Mesodermal cell (in vitro differentiated cells): Measurements from ENCODE around the gene AP3B1.
A peak's percentile ranks its signal among the peaks of the same experiment; 100 is the strongest.

Source experiments
- H3K27ac ChIP-seq: 2 replicates; pipeline ENCODE4 v1.7.0; 2013; ENCODE audit warnings: mild to moderate bottlenecking, low read depth, low read length, moderate library complexity; ENCODE audit not compliant: severe bottlenecking
- H3K36me3 ChIP-seq: 2 replicates; pipeline ENCODE4 v1.7.1; 2013; ENCODE audit warnings: mild to moderate bottlenecking, low read length, moderate library complexity; ENCODE audit not compliant: control insufficient read depth, insufficient read depth
- H3K4me1 ChIP-seq: one replicate; pipeline ENCODE4 v1.7.1; 2013; ENCODE audit warnings: mild to moderate bottlenecking, low read length; ENCODE audit not compliant: insufficient read depth, control insufficient read depth, poor library complexity, severe bottlenecking
- H3K4me3 ChIP-seq: 2 replicates; pipeline ENCODE4 v1.7.0; 2013; ENCODE audit warnings: low read length, control low read depth, mild to moderate bottlenecking; ENCODE audit not compliant: insufficient read depth, poor library complexity, severe bottlenecking; ENCODE audit errors: extremely low read depth
- H3K9me3 ChIP-seq: 2 replicates; pipeline ENCODE4 v1.7.1; 2013; ENCODE audit warnings: mild to moderate bottlenecking, low read length, moderate library complexity; ENCODE audit not compliant: control insufficient read depth
- WGBS, 2 experiments: methylation state at CpG; one replicate each; pipeline ENCODE4 v1.1.5; 2013; ENCODE audit warnings: missing lambda C conversion rate in 2 of 2; ENCODE audit not compliant: insufficient coverage in 2 of 2; 5-methylcytosine and 5-hydroxymethylcytosine counted together

AP3B1 gene

GRCh38 chr5:77974576-77974975, 319.9 kb downstream of the AP3B1 start:
- Histone ChIP-seq H3K36me3 (no peaks in the 10 kb centered on the region), H3K27ac (no peak overlapping the region), H3K4me1 (no peaks in the 10 kb centered on the region), H3K9me3 (no peaks in the 10 kb centered on the region), H3K4me3 (no peak overlapping the region)

- Histone ChIP-seq H3K4me3 (no peak overlapping the region), H3K9me3 (no peaks in the 10 kb centered on the region), H3K4me1 (no peaks in the 10 kb centered on the region), H3K36me3 (no peaks in the 10 kb centered on the region), H3K27ac (no peak overlapping the region)
- WGBS, 2 experiments = 10 to 17% methylated on average over 12 to 18 of the region's 19 CpGs
These were observed 321.3 kb downstream of the AP3B1 start for GRCh38 chr5:77973253-77973609.

GRCh38 chr5:77972469-77973252, 321.8 kb downstream of the AP3B1 start:
- peak overlapping the region; percentile 22 for H3K4me3 ChIP-seq

GRCh38 chr5:77971776-77972468, 322.6 kb downstream of the AP3B1 start:
- Histone ChIP-seq H3K9me3 (no peaks in the 10 kb centered on the region), H3K4me3 (no peak overlapping the region), H3K27ac (no peak overlapping the region), H3K36me3 (no peaks in the 10 kb centered on the region), H3K4me1 (no peaks in the 10 kb centered on the region)
- WGBS, 2 experiments = 72 to 73% methylated on average over 11 to 13 of the region's 16 CpGs

More at GRCh38 chr5:77972469-77973252, 321.8 kb downstream of the AP3B1 start:
- H3K9me3 ChIP-seq = no peaks in the 10 kb centered on the region
- no peaks in the 10 kb centered on the region for H3K4me1 ChIP-seq
- WGBS, 2 experiments = 5 to 17% methylated on average over 39 to 40 of the region's 57 CpGs
- H3K36me3 ChIP-seq = no peaks in the 10 kb centered on the region
- H3K27ac ChIP-seq = no peak overlapping the region

GRCh38 chr5:77970891-77971290, 323.6 kb downstream of the AP3B1 start:
- H3K9me3 ChIP-seq = no peaks in the 10 kb centered on the region
- no peaks in the 10 kb centered on the region for H3K36me3 ChIP-seq
- H3K27ac ChIP-seq = no peak overlapping the region
- no peaks in the 10 kb centered on the region for H3K4me1 ChIP-seq
- no peak overlapping the region for H3K4me3 ChIP-seq
- 75 to 80% methylated on average over 1 to 2 of the region's 5 CpGs for WGBS, 2 experiments

- no peaks in the 10 kb centered on the region for H3K36me3 ChIP-seq
- H3K4me1 ChIP-seq = no peaks in the 10 kb centered on the region
- 97 to 100% methylated on average over 3 to 4 of the region's 4 CpGs for WGBS, 2 experiments
- no peaks in the 10 kb centered on the region for H3K9me3 ChIP-seq
- H3K4me3 ChIP-seq = no peak overlapping the region
- H3K27ac ChIP-seq = no peak overlapping the region
These were observed 330.7 kb downstream of the AP3B1 start for GRCh38 chr5:77963795-77964194.

- H3K27ac ChIP-seq = no peak overlapping the region
- H3K4me3 ChIP-seq = no peak overlapping the region
- no peaks in the 10 kb centered on the region for H3K4me1 ChIP-seq
- no peaks in the 10 kb centered on the region for H3K36me3 ChIP-seq
- 20% methylated on average over 1 of the region's 2 CpGs; no CpG with 5 or more reads in 1 of the 2 experiments for WGBS, 2 experiments
- H3K9me3 ChIP-seq = no peaks in the 10 kb centered on the region
These were observed 333.6 kb downstream of the AP3B1 start for GRCh38 chr5:77960863-77961396.

- H3K36me3 ChIP-seq = no peaks in the 10 kb centered on the region
- no peaks in the 10 kb centered on the region for H3K4me1 ChIP-seq
- no peak overlapping the region for H3K4me3 ChIP-seq
- 0% methylated on average over 1 of the region's 1 CpG; no CpG with 5 or more reads in 1 of the 2 experiments for WGBS, 2 experiments
- H3K9me3 ChIP-seq = no peaks in the 10 kb centered on the region
- H3K27ac ChIP-seq = no peak overlapping the region
These were observed 334.2 kb downstream of the AP3B1 start for GRCh38 chr5:77960305-77960704.

GRCh38 chr5:77958642-77959330, 335.7 kb downstream of the AP3B1 start:
- 11 to 24% methylated on average over 6 to 8 of the region's 12 CpGs for WGBS, 2 experiments
- Histone ChIP-seq H3K4me3 (no peak overlapping the region), H3K4me1 (no peaks in the 10 kb centered on the region), H3K9me3 (no peaks in the 10 kb centered on the region), H3K36me3 (no peaks in the 10 kb centered on the region), H3K27ac (no peak overlapping the region)

GRCh38 chr5:77957931-77958521, 336.5 kb downstream of the AP3B1 start:
- Histone ChIP-seq H3K36me3 (no peaks in the 10 kb centered on the region), H3K27ac (no peak overlapping the region), H3K4me1 (no peaks in the 10 kb centered on the region), H3K9me3 (no peaks in the 10 kb centered on the region), H3K4me3 (peak overlapping the region; percentile 24)
- 1 to 4% methylated on average over 15 to 16 of the region's 38 CpGs for WGBS, 2 experiments
